Measurements from ENCODE around the gene PACRG. TPM values are rescaled to one million over a fixed set of nuclear protein-coding genes. Genes with fewer than 3 reads are reported as not detected.

The PACRG gene
- total RNA-seq, 2 experiments from 2014 or later, result not detected

DNA sequence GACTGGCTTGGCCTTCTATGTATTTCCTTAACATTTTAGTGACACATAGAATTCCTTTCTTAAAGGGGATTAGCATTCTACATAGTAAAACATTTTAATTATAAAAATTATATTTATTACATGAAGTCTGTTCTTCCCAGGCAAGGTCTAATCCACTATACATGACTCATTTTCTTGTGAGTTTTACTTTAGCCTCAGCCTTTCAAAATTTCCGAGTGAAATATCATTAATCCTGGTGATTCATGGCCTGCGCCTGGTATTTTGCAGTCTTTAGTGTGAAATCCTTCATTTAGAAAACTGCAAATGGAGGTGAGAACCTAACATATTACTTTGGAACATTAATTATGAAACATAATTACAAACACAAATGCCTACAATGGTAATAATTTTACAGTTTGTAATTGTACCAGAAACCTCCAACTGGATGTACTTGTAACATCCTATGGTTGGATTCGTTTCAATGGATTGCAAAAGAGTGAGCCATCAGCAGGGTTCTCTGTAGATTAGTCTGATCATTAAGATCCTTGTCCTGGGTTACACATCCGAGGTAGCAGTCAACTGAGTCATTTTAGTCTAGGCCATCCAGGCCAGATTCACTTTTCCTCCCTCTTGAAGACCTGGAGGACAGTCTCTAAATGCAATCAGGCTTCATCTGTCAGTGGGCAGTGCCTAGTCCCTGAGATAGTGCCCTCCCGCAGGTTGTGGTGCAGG, 272.0 kb downstream of the PACRG start:
- POLR2A ChIA-PET, result no interaction called here
- no peaks in the 10 kb centered on the region for H3K4me1 Mint-ChIP-seq
- no peak overlapping the region for H3K27ac Mint-ChIP-seq
- H3K27me3 Mint-ChIP-seq, result no peaks in the 10 kb centered on the region
- H3K36me3 Mint-ChIP-seq (ENCODE audit: low read depth), result no peaks in the 10 kb centered on the region
- DNase-seq (no peak), ATAC-seq (no peak)
- H3K9me3 Mint-ChIP-seq (ENCODE audit: low read depth), result peaks cover 24% of the 10 kb centered on the region
- H3K4me3 Mint-ChIP-seq, result no peak overlapping the region
- CTCF ChIA-PET, result no interaction called here
- intact Hi-C loops (cut with DNase I, micrococcal nuclease), result no loop called here

DNA sequence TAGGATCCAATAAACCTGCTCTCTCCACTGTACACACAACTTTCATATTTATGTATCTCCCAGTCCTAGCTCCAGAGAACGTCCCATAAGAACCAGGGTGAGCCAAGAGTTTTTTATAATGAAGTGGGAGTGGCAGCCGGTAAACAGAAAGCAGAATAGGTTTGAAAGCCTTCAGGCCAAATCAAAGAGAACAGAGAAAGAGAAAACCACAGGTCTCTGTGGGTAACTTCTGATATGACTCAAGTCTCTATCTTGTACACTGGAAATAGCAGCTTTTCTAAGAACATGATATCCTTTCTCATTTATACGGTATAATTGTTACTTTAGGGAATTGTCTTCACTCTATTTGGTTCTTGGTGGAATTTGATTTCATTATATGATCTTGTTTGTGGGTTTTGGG, 273.6 kb downstream of the PACRG start:
- DNase-seq (no peak), ATAC-seq (no peak)
- H3K4me3 Mint-ChIP-seq, result no peak overlapping the region
- ChIA-PET CTCF (no interaction called here), POLR2A (no interaction called here)
- intact Hi-C loops (cut with DNase I, micrococcal nuclease), result no loop called here
- no peaks in the 10 kb centered on the region for H3K27me3 Mint-ChIP-seq
- no peak overlapping the region for H3K27ac Mint-ChIP-seq
- H3K4me1 Mint-ChIP-seq, result no peaks in the 10 kb centered on the region
- no peaks in the 10 kb centered on the region for H3K36me3 Mint-ChIP-seq (ENCODE audit: low read depth)
- H3K9me3 Mint-ChIP-seq (ENCODE audit: low read depth), result peaks cover 18% of the 10 kb centered on the region

DNA sequence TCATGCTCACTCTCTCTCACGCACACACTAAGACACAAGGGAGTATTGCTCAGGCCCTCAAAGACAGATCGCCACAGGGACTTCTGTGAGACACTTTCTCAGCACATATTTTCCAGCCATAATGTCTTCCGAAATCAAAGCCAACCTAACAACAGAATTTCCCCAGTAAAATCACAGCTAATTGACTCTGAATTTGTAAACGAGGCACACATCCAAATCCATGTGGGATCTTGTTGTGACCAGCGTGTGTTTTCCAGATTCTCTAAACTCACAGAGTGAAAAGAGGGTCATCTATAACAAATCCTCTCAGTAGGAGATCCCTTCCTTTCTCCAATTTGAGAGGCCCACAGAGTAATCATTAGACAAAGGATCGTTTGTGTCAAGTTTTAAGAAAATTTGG, 280.4 kb downstream of the PACRG start:
- no peak overlapping the region for H3K27ac Mint-ChIP-seq
- ATAC-seq (no peak), DNase-seq (no peak)
- H3K4me3 Mint-ChIP-seq, result no peak overlapping the region
- H3K36me3 Mint-ChIP-seq (ENCODE audit: low read depth), result no peaks in the 10 kb centered on the region
- H3K4me1 Mint-ChIP-seq, result no peaks in the 10 kb centered on the region
- H3K9me3 Mint-ChIP-seq (ENCODE audit: low read depth), result peaks cover 13% of the 10 kb centered on the region
- intact Hi-C loops (cut with DNase I, micrococcal nuclease), result no loop called here
- POLR2A ChIA-PET, result no interaction called here
- CTCF ChIA-PET, result no interaction called here
- H3K27me3 Mint-ChIP-seq, result no peaks in the 10 kb centered on the region

DNA sequence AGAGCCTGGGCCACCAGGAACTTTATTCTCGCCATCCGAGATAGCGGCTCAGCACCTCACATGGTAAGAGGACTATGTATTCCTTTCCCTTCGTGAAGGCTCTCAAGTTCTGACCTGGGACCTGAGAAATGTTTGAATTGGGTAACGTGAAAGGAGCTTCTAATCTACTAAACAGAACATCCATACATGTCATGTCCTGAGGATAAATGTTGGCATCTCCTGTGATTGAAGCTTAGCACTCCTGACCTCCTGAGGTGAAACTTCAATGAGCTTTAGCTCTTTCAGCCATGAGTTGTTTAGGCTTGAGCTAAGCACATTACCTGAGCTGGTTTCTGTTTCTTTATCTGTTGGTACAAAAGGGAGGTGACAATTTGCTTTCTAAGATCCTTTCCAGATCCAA, 280.9 kb downstream of the PACRG start:
- CTCF ChIA-PET, result interaction anchor here (0.7 kb wide), 1 partner anchor 114 kb away, joined by 3 read pairs; no protein-coding TSS in a partner anchor
- no peak for DNase-seq
- intact Hi-C loops (cut with DNase I, micrococcal nuclease), result no loop called here
- Mint-ChIP-seq H3K4me3 (no peak overlapping the region), H3K27me3 (no peaks in the 10 kb centered on the region), H3K27ac (no peak overlapping the region), H3K9me3 (ENCODE audit: low read depth) (peaks cover 10% of the 10 kb centered on the region), H3K36me3 (ENCODE audit: low read depth) (no peaks in the 10 kb centered on the region), H3K4me1 (no peaks in the 10 kb centered on the region)
- POLR2A ChIA-PET, result no interaction called here
- ATAC-seq, result no peak

GRCh38 chr6:163010145-163010544, 282.4 kb downstream of the PACRG start:
- CTCF ChIA-PET, result no interaction called here
- H3K27ac Mint-ChIP-seq, result no peak overlapping the region
- intact Hi-C loops (cut with DNase I, micrococcal nuclease), result no loop called here
- DNase-seq (no peak), ATAC-seq (no peak)
- H3K27me3 Mint-ChIP-seq, result no peaks in the 10 kb centered on the region
- POLR2A ChIA-PET, result no interaction called here
- no peaks in the 10 kb centered on the region for H3K36me3 Mint-ChIP-seq (ENCODE audit: low read depth)
- peaks cover 11% of the 10 kb centered on the region for H3K9me3 Mint-ChIP-seq (ENCODE audit: low read depth)
- H3K4me3 Mint-ChIP-seq, result no peak overlapping the region
- no peaks in the 10 kb centered on the region for H3K4me1 Mint-ChIP-seq

- intact Hi-C loops (cut with DNase I, micrococcal nuclease), result no loop called here
- H3K4me3 Mint-ChIP-seq, result no peak overlapping the region
- ATAC-seq (no peak), DNase-seq (no peak)
- H3K4me1 Mint-ChIP-seq, result no peaks in the 10 kb centered on the region
- H3K27ac Mint-ChIP-seq, result no peak overlapping the region
- no peaks in the 10 kb centered on the region for H3K36me3 Mint-ChIP-seq (ENCODE audit: low read depth)
- ChIA-PET POLR2A (no interaction called here), CTCF (interaction anchor here (0.6 kb wide), 1 partner anchor 796 kb away, joined by 4 read pairs; no protein-coding TSS in a partner anchor)
- no peaks in the 10 kb centered on the region for H3K27me3 Mint-ChIP-seq
- peaks cover 17% of the 10 kb centered on the region for H3K9me3 Mint-ChIP-seq (ENCODE audit: low read depth)
Observed at GRCh38 chr6:163014736-163015135, 287.0 kb downstream of the PACRG start.

DNA sequence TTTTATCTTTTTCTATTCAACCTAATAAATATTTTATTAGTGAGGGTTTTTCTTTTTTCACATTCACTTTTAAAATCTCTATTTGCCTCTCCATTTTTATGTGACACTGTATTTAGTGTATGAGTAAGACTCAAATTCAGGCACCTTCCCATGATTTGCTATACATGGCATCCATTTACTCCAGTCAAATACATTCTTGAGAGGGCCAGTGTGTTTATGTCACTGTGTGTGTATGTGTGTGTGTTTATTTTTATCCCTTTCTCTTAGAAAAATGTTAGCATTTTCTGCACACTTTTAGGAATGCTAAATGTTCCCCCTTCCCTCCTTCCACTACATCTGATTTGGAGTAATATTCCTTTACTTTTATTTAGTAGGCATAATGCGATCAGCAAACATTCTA, 290.0 kb downstream of the PACRG start:
- ATAC-seq (no peak), DNase-seq (no peak)
- Mint-ChIP-seq H3K4me3 (no peak overlapping the region), H3K4me1 (no peaks in the 10 kb centered on the region), H3K9me3 (ENCODE audit: low read depth) (peaks cover 22% of the 10 kb centered on the region), H3K27ac (no peak overlapping the region), H3K27me3 (no peaks in the 10 kb centered on the region), H3K36me3 (ENCODE audit: low read depth) (peaks cover 3% of the 10 kb centered on the region)
- CTCF ChIA-PET, result no interaction called here
- POLR2A ChIA-PET, result no interaction called here
- intact Hi-C loops (cut with DNase I, micrococcal nuclease), result no loop called here

GRCh38 chr6:163019926-163020325, 292.2 kb downstream of the PACRG start:
- Mint-ChIP-seq H3K9me3 (ENCODE audit: low read depth) (peaks cover 26% of the 10 kb centered on the region), H3K27me3 (no peaks in the 10 kb centered on the region), H3K36me3 (ENCODE audit: low read depth) (peaks cover 3% of the 10 kb centered on the region), H3K27ac (no peak overlapping the region), H3K4me3 (no peak overlapping the region), H3K4me1 (no peaks in the 10 kb centered on the region)
- intact Hi-C loops (cut with DNase I, micrococcal nuclease), result no loop called here
- ATAC-seq (no peak), DNase-seq (no peak)
- ChIA-PET CTCF (no interaction called here), POLR2A (no interaction called here)

DNA sequence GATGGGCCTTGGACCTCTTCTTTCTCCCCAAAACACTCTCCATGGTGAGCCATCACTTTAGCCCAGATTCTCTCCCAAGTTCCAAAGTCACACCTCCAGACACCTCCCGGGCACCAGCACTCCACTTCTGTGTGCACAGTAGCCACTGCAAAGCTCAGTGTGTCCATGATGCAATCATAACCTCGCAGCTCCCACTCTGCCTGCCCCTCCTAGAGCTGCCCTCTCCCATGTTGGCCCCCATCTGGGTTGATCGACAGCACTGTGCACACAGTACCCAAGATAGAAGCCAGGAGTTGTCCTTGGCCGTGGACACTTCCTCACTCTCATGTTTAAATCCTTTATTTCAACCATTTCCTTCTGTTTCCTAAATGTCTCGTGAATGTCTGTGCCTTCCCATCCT, 293.3 kb downstream of the PACRG start:
- DNase-seq, result no peak
- Mint-ChIP-seq H3K9me3 (ENCODE audit: low read depth) (peaks cover 28% of the 10 kb centered on the region), H3K4me1 (no peaks in the 10 kb centered on the region), H3K27ac (no peak overlapping the region), H3K27me3 (no peaks in the 10 kb centered on the region), H3K36me3 (ENCODE audit: low read depth) (peaks cover 3% of the 10 kb centered on the region), H3K4me3 (no peak overlapping the region)
- POLR2A ChIA-PET, result no interaction called here
- intact Hi-C loops (cut with DNase I, micrococcal nuclease), result no loop called here
- CTCF ChIA-PET, result interaction anchor here (0.7 kb wide), 1 partner anchor 150 kb away, joined by 3 read pairs; no protein-coding TSS in a partner anchor
- ATAC-seq, result no peak

GRCh38 chr6:163023700-163024099, 295.9 kb downstream of the PACRG start:
- Mint-ChIP-seq H3K9me3 (ENCODE audit: low read depth) (peaks cover 25% of the 10 kb centered on the region), H3K27me3 (no peaks in the 10 kb centered on the region), H3K4me1 (no peaks in the 10 kb centered on the region), H3K4me3 (no peak overlapping the region), H3K27ac (no peak overlapping the region), H3K36me3 (ENCODE audit: low read depth) (peaks cover 3% of the 10 kb centered on the region)
- CTCF ChIA-PET, result no interaction called here
- no peak for DNase-seq
- no peak for ATAC-seq
- POLR2A ChIA-PET, result no interaction called here
- intact Hi-C loops (cut with DNase I, micrococcal nuclease), result no loop called here

- DNase-seq (no peak), ATAC-seq (no peak)
- Mint-ChIP-seq H3K27ac (no peak overlapping the region), H3K36me3 (ENCODE audit: low read depth) (no peaks in the 10 kb centered on the region), H3K4me1 (no peaks in the 10 kb centered on the region), H3K9me3 (ENCODE audit: low read depth) (peaks cover 20% of the 10 kb centered on the region), H3K4me3 (no peak overlapping the region), H3K27me3 (no peaks in the 10 kb centered on the region)
- intact Hi-C loops (cut with DNase I, micrococcal nuclease), result no loop called here
- POLR2A ChIA-PET, result no interaction called here
- CTCF ChIA-PET, result no interaction called here
Observed at GRCh38 chr6:163026893-163027292, 299.1 kb downstream of the PACRG start.

DNA sequence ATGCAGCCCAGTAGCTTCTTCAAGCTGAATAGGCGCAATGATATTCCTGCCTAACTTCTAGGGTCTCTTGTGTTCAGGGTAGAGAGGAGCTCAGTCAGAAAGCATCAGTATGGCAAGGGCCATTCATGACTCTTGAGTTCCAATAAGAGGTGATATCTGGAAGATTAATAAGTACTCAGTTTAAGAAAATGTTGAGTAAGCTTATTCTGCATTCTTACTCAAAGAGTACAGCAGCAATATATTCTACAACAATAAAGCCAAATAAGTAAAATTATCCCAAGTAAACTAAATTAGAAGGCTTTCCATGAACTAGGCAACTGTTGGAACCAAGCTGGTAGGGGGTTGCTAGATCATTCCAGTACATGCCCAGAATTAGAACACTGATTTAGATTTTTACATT, 303.2 kb downstream of the PACRG start:
- Mint-ChIP-seq H3K4me1 (no peaks in the 10 kb centered on the region), H3K9me3 (ENCODE audit: low read depth) (peaks cover 6% of the 10 kb centered on the region), H3K36me3 (ENCODE audit: low read depth) (no peaks in the 10 kb centered on the region), H3K27ac (no peak overlapping the region), H3K4me3 (no peak overlapping the region), H3K27me3 (no peaks in the 10 kb centered on the region)
- ChIA-PET CTCF (interaction anchor here (0.9 kb wide), 1 partner anchor 17 kb away, joined by 3 read pairs; no protein-coding TSS in a partner anchor), POLR2A (no interaction called here)
- ATAC-seq (no peak), DNase-seq (no peak)
- intact Hi-C loops (cut with DNase I, micrococcal nuclease), result no loop called here
